Neuronal stem cell (in vitro differentiated cells): ENCODE data around the gene C17orf113.

Experiments used
- DNase-seq: peaks from one replicate; pipeline ENCODE4 v3.0.0-alpha.2; 2013; ENCODE audit warnings: low spot score
- H2AFZ ChIP-seq: one replicate; pipeline ENCODE4 v1.6.1; 2013; ENCODE audit warnings: mild to moderate bottlenecking, low read length, inconsistent platforms
- H2AK5ac ChIP-seq: 2 replicates; pipeline ENCODE4 v1.6.1; 2013; ENCODE audit warnings: low read depth, mild to moderate bottlenecking, inconsistent platforms, low read length, moderate library complexity, mixed read lengths
- H2BK120ac ChIP-seq: 2 replicates; pipeline ENCODE4 v1.6.1; 2013; ENCODE audit warnings: low read depth, mild to moderate bottlenecking, inconsistent platforms, low read length, moderate library complexity, mixed read lengths
- H2BK12ac ChIP-seq: one replicate; pipeline ENCODE4 v1.6.1; 2013; ENCODE audit warnings: low read length, inconsistent platforms
- H2BK15ac ChIP-seq: 2 replicates; pipeline ENCODE4 v1.6.1; 2013; ENCODE audit warnings: mild to moderate bottlenecking, low read length, inconsistent platforms, mixed read lengths
- H2BK5ac ChIP-seq: one replicate; pipeline ENCODE4 v1.6.1; 2013; ENCODE audit warnings: inconsistent platforms, mild to moderate bottlenecking, low read length, moderate library complexity
- H3K14ac ChIP-seq: one replicate; pipeline ENCODE4 v1.6.1; 2013; ENCODE audit warnings: low read length, inconsistent platforms
- H3K18ac ChIP-seq: 2 replicates; pipeline ENCODE4 v1.6.1; 2013; ENCODE audit warnings: low read length, inconsistent platforms
- H3K23ac ChIP-seq: 2 replicates; pipeline ENCODE4 v1.6.1; 2013; ENCODE audit warnings: low read depth, mild to moderate bottlenecking, mixed read lengths, low read length, inconsistent platforms; ENCODE audit not compliant: poor library complexity
- H3K27ac ChIP-seq: replicated peaks from 3 replicates; pipeline ENCODE4 v1.5.1; 2013; ENCODE audit warnings: low read length, inconsistent platforms
- H3K27me3 ChIP-seq, 3 experiments: 2 replicates each; pipeline ENCODE4 v1.6.1; 2013; ENCODE audit warnings: low read length in 3 of 3, mild to moderate bottlenecking in 2 of 3, inconsistent platforms in 1 of 3, low read depth in 1 of 3, mixed read lengths in 1 of 3, moderate library complexity in 1 of 3; ENCODE audit not compliant: control insufficient read depth in 3 of 3, insufficient read depth in 3 of 3
- H3K36me3 ChIP-seq, 2 donors: replicated peaks in 1 of 2; 2 replicates each; pipeline ENCODE4 v1.6.1; 2013; ENCODE audit warnings: low read length in 2 of 2; ENCODE audit not compliant: control insufficient read depth in 2 of 2, insufficient read depth in 2 of 2
- H3K4ac ChIP-seq: 2 replicates; pipeline ENCODE4 v1.6.1; 2013; ENCODE audit warnings: inconsistent platforms, mild to moderate bottlenecking, low read length, moderate library complexity
- H3K4me1 ChIP-seq, 2 donors: 1 replicate in 1 of 2; 2 replicates in 1 of 2; pipeline ENCODE4 v1.6.1; 2013; ENCODE audit warnings: low read length in 2 of 2, low read depth in 1 of 2; ENCODE audit not compliant: control insufficient read depth in 2 of 2, insufficient read depth in 1 of 2
- H3K4me2 ChIP-seq: one replicate; pipeline ENCODE4 v1.6.1; 2013; ENCODE audit warnings: mild to moderate bottlenecking, low read length, inconsistent platforms; ENCODE audit not compliant: insufficient read depth, poor library complexity, severe bottlenecking
- H3K4me3 ChIP-seq, 2 donors: 2 replicates each; pipeline ENCODE4 v1.5.1; 2013; ENCODE audit warnings: low read length in 2 of 2, mild to moderate bottlenecking in 2 of 2, inconsistent platforms in 1 of 2, moderate library complexity in 1 of 2
- H3K79me1 ChIP-seq: one replicate; pipeline ENCODE4 v1.6.1; 2013; ENCODE audit warnings: low read depth, mild to moderate bottlenecking, inconsistent platforms, low read length, moderate library complexity
- H3K9ac ChIP-seq: one replicate; pipeline ENCODE4 v1.6.1; 2013; ENCODE audit warnings: mild to moderate bottlenecking, low read depth, low read length, inconsistent platforms; ENCODE audit not compliant: poor library complexity
- H3K9me3 ChIP-seq, 2 donors: replicated peaks in 1 of 2; 2 replicates each; pipeline versions ENCODE3 to v1.6.1; 2013; ENCODE audit warnings: low read length in 2 of 2, mild to moderate bottlenecking in 2 of 2, inconsistent platforms in 1 of 2, low read depth in 1 of 2, mixed read lengths in 1 of 2, moderate library complexity in 1 of 2; ENCODE audit not compliant: control insufficient read depth in 2 of 2, insufficient read depth in 1 of 2
- H4K8ac ChIP-seq: one replicate; pipeline ENCODE4 v1.6.1; 2013; ENCODE audit warnings: low read depth, mild to moderate bottlenecking, inconsistent platforms, low read length, moderate library complexity
- H4K91ac ChIP-seq: one replicate; pipeline ENCODE4 v1.6.1; 2013; ENCODE audit warnings: low read length, low read depth, mild to moderate bottlenecking, inconsistent platforms; ENCODE audit not compliant: poor library complexity
- WGBS, 2 donors: extraction: QIAGEN DNeasy Blood & Tissue Kit; methylation state at CpG; one replicate each; pipeline ENCODE4 v1.1.7; 2013; ENCODE audit warnings: missing lambda C conversion rate in 2 of 2, mixed read lengths in 1 of 2; ENCODE audit not compliant: insufficient read length in 2 of 2, insufficient replicate concordance in 1 of 2; ENCODE audit errors: extremely low coverage in 2 of 2; 5-methylcytosine and 5-hydroxymethylcytosine counted together

The C17orf113 gene

GRCh38 chr17:42077755-42078154 is 27.4 kb upstream of the C17orf113 start:
- Histone ChIP-seq H3K9me3 (no peaks in the 10 kb centered on the region), H3K4me2 (no peak overlapping the region), H4K91ac (no peak overlapping the region), H3K4me3 (no peak overlapping the region), H3K23ac (no peak overlapping the region), H2BK12ac (no peak overlapping the region), H2AFZ (no peak overlapping the region), H3K14ac (no peak overlapping the region), H3K9ac (no peak overlapping the region), H4K8ac (no peak overlapping the region), H3K4ac (no peak overlapping the region), H3K79me1 (no peaks in the 10 kb centered on the region), H3K36me3 (no peaks in the 10 kb centered on the region), H2BK15ac (no peak overlapping the region), H3K18ac (peak overlapping the region; percentile 25), H3K27me3 (peaks cover 0 to 40% (median 11%) of the 10 kb centered on the region in 3 experiments), H3K4me1 (no peaks in the 10 kb centered on the region), H2AK5ac (peak overlapping the region; percentile 27), H3K27ac (no peak overlapping the region), H2BK120ac (no peak overlapping the region), H2BK5ac (no peak overlapping the region)
- WGBS, 2 donors: no CpG with 5 or more reads among the region's 5 CpGs
- no peak for DNase-seq

GRCh38 chr17:42076797-42077559 is 26.6 kb upstream of the C17orf113 start:
- no peak for DNase-seq
- no peak overlapping the region for H3K4ac ChIP-seq
- no peak overlapping the region for H3K23ac ChIP-seq
- H3K18ac ChIP-seq: no peak overlapping the region
- no peak overlapping the region for H2BK120ac ChIP-seq
- no peak overlapping the region for H4K91ac ChIP-seq
- H3K4me3 ChIP-seq: no peak overlapping the region
- H3K79me1 ChIP-seq: no peaks in the 10 kb centered on the region
- WGBS, 2 donors: no CpG with 5 or more reads among the region's 4 CpGs
- H2BK15ac ChIP-seq: no peak overlapping the region
- H3K27ac ChIP-seq: no peak overlapping the region
- H3K9ac ChIP-seq: no peak overlapping the region
- H3K14ac ChIP-seq: no peak overlapping the region
- H3K4me1 ChIP-seq: peaks cover 0 to 2% of the 10 kb centered on the region in 2 donors
- no peak overlapping the region for H3K4me2 ChIP-seq
- H3K36me3 ChIP-seq: no peaks in the 10 kb centered on the region
- no peak overlapping the region for H2BK12ac ChIP-seq
- H2AK5ac ChIP-seq: no peak overlapping the region
- no peak overlapping the region for H4K8ac ChIP-seq
- H3K27me3 ChIP-seq: peaks cover 0 to 48% (median 19%) of the 10 kb centered on the region in 3 experiments
- H2BK5ac ChIP-seq: no peak overlapping the region
- H3K9me3 ChIP-seq: no peaks in the 10 kb centered on the region
- no peak overlapping the region for H2AFZ ChIP-seq

GRCh38 chr17:42075789-42076188 is 25.4 kb upstream of the C17orf113 start:
- DNase-seq: no peak
- Histone ChIP-seq H3K27ac (no peak overlapping the region), H4K8ac (no peak overlapping the region), H2BK120ac (no peak overlapping the region), H3K79me1 (no peaks in the 10 kb centered on the region), H3K36me3 (no peaks in the 10 kb centered on the region), H2BK5ac (no peak overlapping the region), H3K4me3 (no peak overlapping the region), H3K23ac (no peak overlapping the region), H3K27me3 (peaks cover 0 to 60% (median 28%) of the 10 kb centered on the region in 3 experiments), H3K4me2 (no peak overlapping the region), H3K4me1 (peaks cover 0 to 6% of the 10 kb centered on the region in 2 donors), H3K9me3 (no peaks in the 10 kb centered on the region), H2BK15ac (no peak overlapping the region), H3K4ac (no peak overlapping the region), H3K14ac (no peak overlapping the region), H2AK5ac (no peak overlapping the region), H2BK12ac (no peak overlapping the region), H4K91ac (no peak overlapping the region), H2AFZ (no peak overlapping the region), H3K18ac (no peak overlapping the region), H3K9ac (no peak overlapping the region)
- WGBS, 2 donors: no CpG with 5 or more reads among the region's 6 CpGs

- peak overlapping the region; percentile 87 for H2AFZ ChIP-seq
- H3K9ac ChIP-seq: peak overlapping the region; percentile 16
- H2BK5ac ChIP-seq: no peak overlapping the region
- H3K14ac ChIP-seq: no peak overlapping the region
- no peak overlapping the region for H3K27ac ChIP-seq
- no peaks in the 10 kb centered on the region for H3K9me3 ChIP-seq
- peak overlapping the region; percentile 84 for H3K4me2 ChIP-seq
- no peaks in the 10 kb centered on the region for H3K79me1 ChIP-seq
- H4K91ac ChIP-seq: no peak overlapping the region
- H3K27me3 ChIP-seq: peaks cover 0 to 74% (median 28%) of the 10 kb centered on the region in 3 experiments
- no peaks in the 10 kb centered on the region for H3K36me3 ChIP-seq
- no peak for DNase-seq
- no CpG with 5 or more reads among the region's 67 CpGs for WGBS, 2 donors
- H2BK120ac ChIP-seq: no peak overlapping the region
- H2BK12ac ChIP-seq: no peak overlapping the region
- H2BK15ac ChIP-seq: no peak overlapping the region
- H3K23ac ChIP-seq: no peak overlapping the region
- H3K4ac ChIP-seq: no peak overlapping the region
- peak overlapping the region; percentile 82 for H2AK5ac ChIP-seq
- H3K18ac ChIP-seq: peak overlapping the region; percentile 15
- no peak overlapping the region for H4K8ac ChIP-seq
- H3K4me1 ChIP-seq: peaks cover 0 to 6% of the 10 kb centered on the region in 2 donors
- peak overlapping the region; percentile 15 to 74 for H3K4me3 ChIP-seq
Measured at GRCh38 chr17:42072323-42073187, 22.2 kb upstream of the C17orf113 start.
